ENCODE results near the gene TMX2. TPM values are rescaled to one million over a fixed set of nuclear protein-coding genes. Genes with fewer than 3 reads are reported as not detected.

TMX2 gene
- total RNA-seq, 1 donor from 2014 or later = 71.3 TPM

DNA sequence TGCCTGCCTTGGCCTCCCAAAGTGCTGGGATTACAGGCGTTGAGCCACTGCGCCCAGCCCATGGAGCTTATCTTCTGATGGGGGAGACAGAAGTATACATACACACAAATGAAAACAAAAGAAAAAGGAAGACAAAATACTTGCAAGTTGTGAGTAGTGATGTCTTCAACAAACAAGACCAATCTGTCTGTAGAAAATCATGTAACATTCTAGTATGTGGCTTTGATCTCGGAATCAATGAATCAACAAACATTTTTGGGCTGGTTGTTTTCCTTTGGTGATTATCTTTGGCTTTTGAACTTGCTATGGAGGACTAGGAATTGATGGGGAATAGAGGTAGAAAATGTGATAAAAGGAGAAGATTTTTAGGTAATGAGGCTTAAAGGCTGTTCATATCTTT lies 45.8 kb downstream of the TMX2 start:
- Histone ChIP-seq H3K36me3 (ENCODE audit: control insufficient read depth, insufficient read depth, low read length) (no peaks in the 10 kb centered on the region), H3K27me3 (ENCODE audit: control insufficient read depth, insufficient read depth, low read length) (no peaks in the 10 kb centered on the region), H3K4me3 (ENCODE audit: low read depth, low read length) (no peak overlapping the region)
- no peak for DNase-seq (ENCODE audit: low read depth)
- no peak for FAIRE-seq
- TF ChIP-seq, protein P1, sequence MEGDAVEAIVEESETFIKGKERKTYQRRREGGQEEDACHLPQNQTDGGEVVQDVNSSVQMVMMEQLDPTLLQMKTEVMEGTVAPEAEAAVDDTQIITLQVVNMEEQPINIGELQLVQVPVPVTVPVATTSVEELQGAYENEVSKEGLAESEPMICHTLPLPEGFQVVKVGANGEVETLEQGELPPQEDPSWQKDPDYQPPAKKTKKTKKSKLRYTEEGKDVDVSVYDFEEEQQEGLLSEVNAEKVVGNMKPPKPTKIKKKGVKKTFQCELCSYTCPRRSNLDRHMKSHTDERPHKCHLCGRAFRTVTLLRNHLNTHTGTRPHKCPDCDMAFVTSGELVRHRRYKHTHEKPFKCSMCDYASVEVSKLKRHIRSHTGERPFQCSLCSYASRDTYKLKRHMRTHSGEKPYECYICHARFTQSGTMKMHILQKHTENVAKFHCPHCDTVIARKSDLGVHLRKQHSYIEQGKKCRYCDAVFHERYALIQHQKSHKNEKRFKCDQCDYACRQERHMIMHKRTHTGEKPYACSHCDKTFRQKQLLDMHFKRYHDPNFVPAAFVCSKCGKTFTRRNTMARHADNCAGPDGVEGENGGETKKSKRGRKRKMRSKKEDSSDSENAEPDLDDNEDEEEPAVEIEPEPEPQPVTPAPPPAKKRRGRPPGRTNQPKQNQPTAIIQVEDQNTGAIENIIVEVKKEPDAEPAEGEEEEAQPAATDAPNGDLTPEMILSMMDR (IDR thresholded peaks at IDR 0.05; ENCODE audit: insufficient read depth, low read length, severe bottlenecking) = no peak

DNA sequence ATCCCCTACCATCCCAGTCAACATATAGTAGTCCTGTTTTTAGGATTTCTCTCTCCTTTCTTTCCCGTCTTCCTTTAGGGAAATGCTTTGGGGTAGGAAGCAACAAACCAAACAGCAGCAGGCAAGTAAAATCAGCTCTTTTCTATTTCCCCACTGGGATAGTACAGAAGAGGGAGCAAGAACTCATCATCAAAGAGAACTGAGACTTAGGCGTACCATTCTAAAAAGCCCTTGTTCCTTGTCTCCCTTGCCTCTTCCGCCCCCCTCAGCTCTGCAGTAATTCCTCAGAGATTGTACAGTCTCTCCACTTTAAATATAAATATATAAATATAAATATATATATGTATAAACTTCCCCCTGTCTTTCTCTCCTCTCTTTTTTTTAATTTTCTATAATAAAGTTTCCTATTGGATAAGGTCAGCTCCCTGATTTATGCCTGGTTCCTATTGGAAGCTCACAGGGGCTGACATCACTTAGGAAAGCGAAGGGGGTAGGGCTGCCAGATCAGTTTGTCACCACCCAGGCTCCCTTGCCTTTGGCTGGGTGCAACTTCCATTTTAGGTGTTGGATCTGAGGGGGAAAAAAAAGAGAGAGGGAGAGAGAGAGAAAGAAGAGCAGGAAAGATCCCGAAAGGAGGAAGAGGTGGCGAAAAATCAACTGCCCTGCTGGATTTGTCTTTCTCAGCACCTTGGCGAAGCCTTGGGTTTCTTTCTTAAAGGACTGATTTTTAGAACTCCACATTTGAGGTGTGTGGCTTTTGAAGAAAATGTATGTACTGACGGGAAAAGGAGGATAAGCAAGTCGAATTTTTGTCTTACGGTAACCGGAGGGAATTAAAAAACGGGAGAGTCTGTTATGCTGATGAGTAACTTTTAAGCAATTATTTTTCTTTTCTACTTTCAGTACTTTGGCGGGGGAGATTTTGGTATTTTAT lies 49.2 kb downstream of the TMX2 start, which contains the start of gene CTNND1:
Gene CTNND1, plus strand, starts transcription at position 502 of the 934 bp plus-strand sequence. CDS start 29,677 bp downstream, outside the sequence.
- Histone ChIP-seq H3K36me3 (ENCODE audit: control insufficient read depth, insufficient read depth, low read length) (no peaks in the 10 kb centered on the region), H3K4me3 (ENCODE audit: low read depth, low read length) (peak within 1 kb of the TSS; percentile 83), H3K27me3 (ENCODE audit: control insufficient read depth, insufficient read depth, low read length) (no peaks in the 10 kb centered on the region)
- FAIRE-seq = no peak
- TF ChIP-seq, protein P1 (IDR thresholded peaks at IDR 0.05; ENCODE audit: insufficient read depth, low read length, severe bottlenecking) = no peak
- DNase-seq (ENCODE audit: low read depth) = peak; percentile 96

DNA sequence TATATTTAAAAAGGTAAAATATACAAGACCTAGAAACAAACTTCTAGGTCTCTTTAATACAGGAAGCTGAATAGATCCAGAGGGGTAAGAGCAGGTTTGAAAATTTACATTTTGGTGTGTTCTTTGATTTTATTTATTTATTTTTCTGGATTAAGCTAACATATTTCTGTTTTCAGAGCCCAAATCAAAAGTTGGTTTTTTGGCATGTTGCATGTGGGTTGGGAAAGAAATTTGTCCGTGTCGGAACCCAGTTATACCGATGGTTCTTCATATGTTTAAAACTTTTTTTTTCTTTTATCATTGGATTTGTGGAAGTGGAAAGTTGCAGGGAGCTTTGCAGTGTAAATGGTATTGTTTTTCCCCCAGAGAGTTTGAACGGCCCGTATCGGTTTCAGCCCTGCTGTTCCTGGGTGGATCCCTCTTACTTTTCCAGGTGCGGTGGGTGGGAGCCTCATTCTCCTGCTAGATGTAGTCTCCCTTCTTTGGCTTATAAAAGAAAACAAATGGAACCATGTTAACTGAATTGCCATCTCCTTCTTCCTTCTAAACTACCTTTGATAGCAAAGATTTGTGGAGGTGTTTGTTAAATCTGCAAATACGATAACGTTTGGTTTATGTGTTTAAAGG lies 50.0 kb downstream of the TMX2 start:
- no peaks in the 10 kb centered on the region for H3K27me3 ChIP-seq (ENCODE audit: control insufficient read depth, insufficient read depth, low read length)
- H3K36me3 ChIP-seq (ENCODE audit: control insufficient read depth, insufficient read depth, low read length) = no peaks in the 10 kb centered on the region
- H3K4me3 ChIP-seq (ENCODE audit: low read depth, low read length) = peak overlapping the region; percentile 83
- FAIRE-seq (no peak), DNase-seq (ENCODE audit: low read depth) (no peak)
- TF ChIP-seq, protein P1 (IDR thresholded peaks at IDR 0.05; ENCODE audit: insufficient read depth, low read length, severe bottlenecking) = no peak

DNA sequence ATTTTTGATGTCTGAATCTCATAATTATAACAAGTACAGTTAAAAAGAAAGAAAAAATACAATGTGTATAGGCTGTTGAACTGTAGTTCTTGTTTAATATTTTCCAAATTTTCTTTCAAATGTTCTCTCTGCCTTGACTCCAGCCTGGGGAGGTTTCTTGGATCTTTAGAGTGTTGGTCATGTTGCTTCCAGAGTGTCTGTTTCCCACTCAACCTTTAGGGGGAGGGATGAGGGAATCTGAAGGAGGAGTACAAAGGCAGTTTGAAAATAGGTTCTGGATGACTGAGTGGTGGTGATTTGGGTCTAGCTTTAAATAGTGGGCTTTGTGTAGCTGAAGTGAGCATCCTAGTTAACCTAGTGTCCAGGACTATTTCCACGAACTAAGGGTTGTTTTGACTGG lies 51.2 kb downstream of the TMX2 start:
- peak overlapping the region; percentile 83 for H3K4me3 ChIP-seq (ENCODE audit: low read depth, low read length)
- FAIRE-seq (no peak), DNase-seq (ENCODE audit: low read depth) (no peak)
- no peaks in the 10 kb centered on the region for H3K36me3 ChIP-seq (ENCODE audit: control insufficient read depth, insufficient read depth, low read length)
- H3K27me3 ChIP-seq (ENCODE audit: control insufficient read depth, insufficient read depth, low read length) = no peaks in the 10 kb centered on the region
- TF ChIP-seq, protein P1 (IDR thresholded peaks at IDR 0.05; ENCODE audit: insufficient read depth, low read length, severe bottlenecking) = peak; percentile 5

DNA sequence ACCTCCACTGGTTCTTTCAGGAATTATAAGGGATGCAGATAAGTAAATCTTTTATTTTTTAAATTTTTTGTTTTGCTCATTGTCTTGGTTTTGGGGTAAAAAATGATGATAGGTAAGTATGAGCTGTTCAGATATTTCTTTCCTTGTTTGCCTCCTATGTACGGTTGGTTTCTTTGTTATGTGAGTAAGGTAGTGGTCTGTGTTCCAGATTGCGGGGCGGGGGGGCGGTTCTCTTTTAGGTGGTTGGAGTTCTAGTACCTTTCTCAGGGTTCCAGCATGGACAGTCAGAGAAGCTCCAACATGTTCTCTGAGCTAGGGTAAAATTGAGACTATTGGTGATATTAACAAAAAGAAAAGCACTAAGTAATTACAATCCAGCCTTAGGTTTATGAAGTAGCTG lies 51.6 kb downstream of the TMX2 start:
- no peaks in the 10 kb centered on the region for H3K27me3 ChIP-seq (ENCODE audit: control insufficient read depth, insufficient read depth, low read length)
- peak overlapping the region; percentile 83 for H3K4me3 ChIP-seq (ENCODE audit: low read depth, low read length)
- no peak for DNase-seq (ENCODE audit: low read depth)
- no peaks in the 10 kb centered on the region for H3K36me3 ChIP-seq (ENCODE audit: control insufficient read depth, insufficient read depth, low read length)
- TF ChIP-seq, protein P1 (IDR thresholded peaks at IDR 0.05; ENCODE audit: insufficient read depth, low read length, severe bottlenecking) = no peak
- no peak for FAIRE-seq

Measured in bronchial epithelial cell (primary cell).